ENCODE results near the gene SMARCC1.

DNA sequence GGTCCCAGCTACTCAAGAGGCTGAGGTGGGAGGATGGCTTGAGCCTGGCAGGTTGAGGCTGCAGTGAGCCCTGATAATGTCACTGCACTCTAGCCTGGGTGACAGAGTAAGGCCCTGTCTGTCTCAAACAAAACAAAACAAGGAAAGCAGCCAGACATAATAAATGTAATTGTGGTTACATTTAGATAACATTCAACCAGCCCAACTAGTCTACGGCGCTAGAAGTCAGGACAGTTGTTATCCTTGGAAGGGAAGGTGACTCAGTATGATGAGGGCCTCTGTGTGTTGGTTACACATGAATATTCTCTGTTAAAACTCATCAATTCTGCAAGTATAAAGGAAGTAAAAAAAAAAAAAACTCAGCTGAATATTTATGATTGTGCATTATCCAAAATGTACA lies 176.0 kb downstream of the SMARCC1 start:
- TF ChIP-seq, protein P1, sequence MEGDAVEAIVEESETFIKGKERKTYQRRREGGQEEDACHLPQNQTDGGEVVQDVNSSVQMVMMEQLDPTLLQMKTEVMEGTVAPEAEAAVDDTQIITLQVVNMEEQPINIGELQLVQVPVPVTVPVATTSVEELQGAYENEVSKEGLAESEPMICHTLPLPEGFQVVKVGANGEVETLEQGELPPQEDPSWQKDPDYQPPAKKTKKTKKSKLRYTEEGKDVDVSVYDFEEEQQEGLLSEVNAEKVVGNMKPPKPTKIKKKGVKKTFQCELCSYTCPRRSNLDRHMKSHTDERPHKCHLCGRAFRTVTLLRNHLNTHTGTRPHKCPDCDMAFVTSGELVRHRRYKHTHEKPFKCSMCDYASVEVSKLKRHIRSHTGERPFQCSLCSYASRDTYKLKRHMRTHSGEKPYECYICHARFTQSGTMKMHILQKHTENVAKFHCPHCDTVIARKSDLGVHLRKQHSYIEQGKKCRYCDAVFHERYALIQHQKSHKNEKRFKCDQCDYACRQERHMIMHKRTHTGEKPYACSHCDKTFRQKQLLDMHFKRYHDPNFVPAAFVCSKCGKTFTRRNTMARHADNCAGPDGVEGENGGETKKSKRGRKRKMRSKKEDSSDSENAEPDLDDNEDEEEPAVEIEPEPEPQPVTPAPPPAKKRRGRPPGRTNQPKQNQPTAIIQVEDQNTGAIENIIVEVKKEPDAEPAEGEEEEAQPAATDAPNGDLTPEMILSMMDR (conservative IDR thresholded peaks at IDR 0.05; ENCODE audit: low read length) = no peak
- TF ChIP-seq EZH2phosphoT487 (IDR thresholded peaks at IDR 0.05; ENCODE audit: borderline replicate concordance) = no peak

Measured in Loucy (cell line).